H1 (cell line): ENCODE measurements around the gene LHFPL3. TPM values are rescaled to one million over a fixed set of nuclear protein-coding genes. Genes with fewer than 3 reads are reported as not detected.

Experiments
- CHD7 ChIP-seq: fragments of 300-600 bp; sonication (generic); IDR thresholded peaks from 2 replicates; pipeline ENCODE4 v1.7.1; 2012; ENCODE audit warnings: low read length, moderate library complexity, mild to moderate bottlenecking, inconsistent platforms; ENCODE audit not compliant: insufficient replicate concordance
- polyA plus RNA-seq, 7 experiments: library from polyadenylated mRNA; depleted of rRNA in 3 of 7; stranded (reverse) in 5 of 7; unstranded in 2 of 7; fragments of >200 nt in 5 of 7; fragments of 200-250 nt in 2 of 7; gene quantifications; 1 replicate in 5 of 7; 2 replicates in 1 of 7; 4 replicates in 1 of 7; pipeline versions ENCODE4 v1.2.1 to v1.2.3, GENCODE V29; 2011 to 2013; ENCODE audit warnings: missing spikeins in 2 of 7, mixed read lengths in 2 of 7
- total RNA-seq: library from RNA; stranded (reverse); fragmentation: NEBNext Ultra II Directional; extraction: Animal tissue kit (Norgen Biotek cat#: 25700); gene quantifications from 2 replicates; pipeline ENCODE4 v1.2.1, GENCODE V29; 2021

Gene LHFPL3
- total and polyA plus RNA-seq, 2 of the 8 experiments (the other 6 are each of a cell fraction or from before 2014, with no cell fraction given): 0.24 to 0.50 TPM

GRCh38 chr7:104883718-104884452, 555.5 kb downstream of the LHFPL3 start (continued):
- no peak for TF ChIP-seq CHD7
- TF ChIP-seq, all 59 proteins: peak for 13
